ENCODE data around the gene CES2. TPM values are rescaled to one million over a fixed set of nuclear protein-coding genes. Genes with fewer than 3 reads are reported as not detected.

CES2 gene
- total and polyA plus RNA-seq, 9 of the 15 experiments (the other 6 are each of a cell fraction or from before 2014, with no cell fraction given), result 2.2 to 37.9 (median 24.4) TPM

- TF ChIP-seq SPI1 (IDR thresholded peaks at IDR 0.05; ENCODE audit: borderline replicate concordance, low read depth, low read length) (0 out of 2 replicates have a peak, but pooled peaks have one; percentile 23), ZFP91 (CRISPR knock-in tag; IDR thresholded peaks at IDR 0.05) (0 out of 2 replicates have a peak, but pooled peaks have one; percentile 31), ZNF644 (tag; IDR thresholded peaks at IDR 0.05; ENCODE audit: low read depth) (no peak), ZNF589 (CRISPR knock-in tag; IDR thresholded peaks at IDR 0.05; ENCODE audit: low read depth) (no peak), HDAC6 (IDR thresholded peaks at IDR 0.05; ENCODE audit: low read depth, low read length) (no peak), RBM25 (IDR thresholded peaks at IDR 0.05; ENCODE audit: low read depth, low read length, severe bottlenecking) (no peak), ZNF197 (CRISPR knock-in tag; IDR thresholded peaks at IDR 0.05; ENCODE audit: low read depth) (no peak), ELK3 (CRISPR knock-in tag; IDR thresholded peaks at IDR 0.05) (no peak), THRA (IDR thresholded peaks at IDR 0.05) (no peak), XRCC5 (IDR thresholded peaks at IDR 0.05; ENCODE audit: low read depth, low read length) (no peak), ERF (CRISPR knock-in tag; IDR thresholded peaks at IDR 0.05) (no peak), XRCC4 (IDR thresholded peaks at IDR 0.05; ENCODE audit: extremely low read depth, insufficient read depth, insufficient read length) (no peak), ZBTB12 (CRISPR knock-in tag; IDR thresholded peaks at IDR 0.05) (no peak), CTCF (IDR thresholded peaks at IDR 0.05 in 2 of 3, conservative IDR thresholded peaks at IDR 0.05 in 1 of 3; ENCODE audit: insufficient read depth in 2 of 3, low read depth in 1 of 3, low read length in 3 of 3) (no peak), ZNF77 (CRISPR knock-in tag; IDR thresholded peaks at IDR 0.05) (no peak), KAT2B (IDR thresholded peaks at IDR 0.05; ENCODE audit: low read depth, low read length) (no peak), ATF1 (CRISPR knock-in tag; IDR thresholded peaks at IDR 0.05) (no peak), ATF1 (tag; IDR thresholded peaks at IDR 0.05) (no peak), CAMTA2 (CRISPR knock-in tag; conservative IDR thresholded peaks at IDR 0.05) (no peak), IRF9 (tag; IDR thresholded peaks at IDR 0.05) (no peak)
These were observed 29.4 kb upstream of the CES2 start (continued) for GRCh38 chr16:66905633-66906539.
